NCI-H1048 (cell line): ENCODE measurements around the gene OPA1.

ENCODE experiments used
- DNase-seq: peaks from one replicate; lab custom pipeline; 2025; lab: John Stamatoyannopoulos, UW

Gene OPA1

GRCh38 chr3:193737191-193737751 is 144.3 kb downstream of the OPA1 start:
- DNase-seq: no peak

GRCh38 chr3:193742628-193743027 is 149.6 kb downstream of the OPA1 start:
- DNase-seq: no peak

- DNase-seq: no peak
These were observed 150.7 kb downstream of the OPA1 start for GRCh38 chr3:193743702-193744047.

- no peak for DNase-seq
These were observed 151.2 kb downstream of the OPA1 start for GRCh38 chr3:193744048-193744821.

- no peak for DNase-seq
These were observed 152.0 kb downstream of the OPA1 start for GRCh38 chr3:193744822-193745684.

- DNase-seq: no peak
These were observed 153.8 kb downstream of the OPA1 start for GRCh38 chr3:193746832-193747231.
